NCI-H1436 (cell line): Measurements from ENCODE around the gene MIS18BP1.
"Not testable (repeated sequence)": the region's sequence is repeated elsewhere in the genome, so short reads cannot be mapped to it uniquely, and the experiment has no call there.

ENCODE experiments used
- DNase-seq: peaks from one replicate; lab custom pipeline; 2025; lab: John Stamatoyannopoulos, UW

Gene MIS18BP1

DNA sequence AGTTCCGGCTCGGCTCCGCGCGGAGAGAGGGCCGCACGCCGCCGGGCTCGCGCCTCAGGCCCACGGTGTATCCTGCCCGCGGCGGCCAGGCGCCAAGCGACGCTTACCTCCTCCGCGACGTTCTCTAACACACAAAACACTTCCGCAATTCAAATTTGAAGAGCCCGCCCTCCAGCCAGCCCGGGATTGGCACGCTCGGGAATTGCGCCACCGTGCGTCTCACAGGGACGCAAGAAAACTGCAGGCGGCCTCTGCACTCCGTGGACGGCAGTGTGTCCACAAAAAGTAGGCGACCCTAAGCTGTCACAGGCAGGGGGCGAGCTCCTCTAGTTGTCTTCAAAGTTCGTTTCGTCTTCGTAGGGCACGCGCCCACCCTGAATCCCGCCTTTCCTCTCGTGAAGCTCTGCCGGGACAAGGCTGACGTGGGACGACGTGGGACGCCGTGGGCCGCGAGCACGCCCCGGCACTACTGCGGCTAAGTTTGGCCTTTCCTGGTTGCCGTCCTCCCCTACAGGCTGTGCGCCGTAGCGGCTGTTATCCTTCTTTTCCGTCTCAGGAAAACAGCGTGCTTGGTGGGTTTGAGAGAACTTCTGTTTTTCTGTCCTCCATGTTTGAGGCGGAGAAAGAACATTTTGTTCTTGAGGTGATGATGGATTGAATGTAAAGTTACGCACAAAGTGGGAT lies at the start of gene MIS18BP1:
Gene MIS18BP1 (minus strand): TSS at position 133 of the 684 bp plus-strand sequence. CDS start 5,916 bp downstream, outside the sequence.
- DNase-seq = peak; percentile 95

GRCh38 chr14:45298423-45299117 lies 45.6 kb upstream of the MIS18BP1 start:
- DNase-seq = no peak

GRCh38 chr14:45294796-45295195 lies 41.8 kb upstream of the MIS18BP1 start:
- not testable (repeated sequence) for DNase-seq

GRCh38 chr14:45290547-45290946 lies 37.5 kb upstream of the MIS18BP1 start:
- DNase-seq = no peak

GRCh38 chr14:45287610-45288009 lies 34.6 kb upstream of the MIS18BP1 start:
- no peak for DNase-seq

DNA sequence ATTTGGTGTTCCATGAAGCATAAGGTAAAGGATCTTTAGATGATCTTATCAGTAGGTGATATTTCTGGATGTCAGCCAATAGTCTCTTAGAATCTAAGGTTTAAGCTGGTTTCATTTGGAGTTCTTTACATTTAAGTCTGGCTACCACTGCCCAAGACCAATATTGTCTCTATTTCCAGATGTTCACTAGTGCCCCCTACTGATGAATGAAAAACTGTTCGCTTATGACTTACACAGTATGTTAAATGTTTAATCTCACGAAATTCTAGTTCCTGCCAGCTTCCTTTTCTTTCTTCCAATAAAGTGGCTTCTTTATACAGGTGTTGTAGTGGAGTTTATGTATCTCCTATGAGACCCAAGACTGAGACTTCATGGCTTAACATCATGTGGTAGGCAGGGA lies 31.8 kb upstream of the MIS18BP1 start:
- no peak for DNase-seq

DNA sequence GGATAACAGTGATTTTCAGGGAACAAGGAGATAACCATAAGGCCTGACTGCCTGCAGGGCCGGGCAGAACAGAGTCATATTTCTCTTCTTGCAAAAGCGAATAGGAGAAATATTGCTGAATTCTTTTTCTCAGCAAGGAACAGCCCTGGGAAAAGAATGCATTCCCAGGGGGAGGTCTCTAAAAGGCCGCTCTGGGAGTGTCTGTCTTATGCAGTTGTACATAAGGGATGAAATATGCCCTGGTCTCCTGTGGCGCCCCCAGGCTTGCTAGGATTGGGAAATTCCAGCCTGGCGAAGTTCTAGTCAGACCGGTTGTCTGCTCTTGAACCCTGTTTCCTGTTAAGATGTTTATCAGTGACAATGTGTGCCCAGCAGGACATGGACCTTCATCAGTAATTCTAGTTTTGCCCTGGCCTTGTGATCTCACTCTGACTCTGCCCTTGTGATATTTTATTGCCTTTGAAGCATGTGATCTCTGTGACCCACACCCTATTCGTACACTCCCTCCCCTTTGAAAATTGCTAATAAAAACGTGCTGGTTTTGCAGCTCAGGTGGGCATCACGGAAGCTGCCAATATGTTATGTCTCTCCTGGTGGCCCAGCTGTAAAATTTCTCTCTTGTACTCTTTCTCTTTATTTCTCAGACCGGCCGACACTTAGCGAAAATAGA lies 28.9 kb upstream of the MIS18BP1 start:
- not testable (repeated sequence) for DNase-seq

GRCh38 chr14:45271858-45272537 lies 19.0 kb upstream of the MIS18BP1 start:
- DNase-seq = no peak

DNA sequence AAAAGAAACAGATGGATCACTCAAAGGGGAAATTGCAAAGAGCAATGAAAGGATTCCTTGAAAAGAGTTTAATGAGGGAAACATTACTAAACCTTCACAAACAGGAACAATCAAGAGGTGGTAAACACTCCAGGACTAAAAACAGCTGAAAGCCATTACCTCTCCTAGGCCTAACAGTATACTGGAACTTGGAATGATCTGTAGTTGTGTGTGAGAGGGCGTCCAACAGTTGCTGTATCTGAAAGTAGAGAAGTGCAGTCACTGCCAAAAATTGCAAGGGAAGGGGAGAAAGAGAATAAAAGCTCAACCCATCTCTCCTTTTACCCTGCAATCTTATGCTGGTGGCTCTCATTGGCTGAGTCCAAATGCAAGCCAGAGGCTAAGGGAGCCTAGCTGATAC lies 17.0 kb upstream of the MIS18BP1 start:
- DNase-seq = no peak

- DNase-seq = no peak
Observed at GRCh38 chr14:45267071-45267470, 14.1 kb upstream of the MIS18BP1 start.

- no peak for DNase-seq
Observed at GRCh38 chr14:45262637-45263036, 9.6 kb upstream of the MIS18BP1 start.

DNA sequence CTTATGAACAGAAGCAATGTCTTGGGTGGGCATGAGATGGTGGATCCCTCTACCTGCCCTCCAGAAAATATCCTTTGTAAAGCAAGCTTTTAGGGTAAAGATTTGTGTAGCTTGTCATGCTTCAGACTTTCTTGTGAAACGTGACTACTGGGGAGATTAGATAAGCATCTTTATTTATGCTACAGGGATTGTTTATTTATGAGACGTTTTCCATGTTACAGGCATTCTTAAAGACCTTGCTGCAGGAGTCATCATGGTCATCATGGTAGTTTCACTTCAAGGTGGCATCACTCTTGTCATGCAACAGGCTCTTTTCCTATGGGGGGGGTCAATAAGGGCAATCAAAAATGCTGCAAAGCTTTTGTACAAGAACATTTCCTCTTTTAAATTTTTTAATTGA lies 8.2 kb upstream of the MIS18BP1 start:
- DNase-seq = no peak

DNA sequence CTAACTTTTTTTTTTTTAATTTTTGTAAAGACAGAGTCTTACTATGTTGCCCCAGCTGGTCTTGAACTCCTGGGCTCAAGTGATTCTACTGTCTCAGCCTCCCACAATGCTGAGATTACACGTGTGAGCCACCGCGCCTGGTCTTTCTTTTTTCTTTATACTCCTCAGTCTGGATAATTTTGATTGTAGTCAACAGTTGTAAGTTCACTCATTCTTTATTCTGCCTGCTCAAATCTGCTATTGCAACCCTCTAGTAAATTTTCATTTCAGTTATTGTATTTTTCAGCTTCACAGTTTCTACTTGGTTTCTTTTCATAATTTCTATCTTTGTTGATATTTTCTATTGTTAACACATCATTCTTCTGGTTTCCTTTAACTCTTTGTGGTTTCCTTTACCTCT lies 5.8 kb upstream of the MIS18BP1 start:
- DNase-seq = no peak

- DNase-seq = no peak
Observed at GRCh38 chr14:45258073-45258472, 5.1 kb upstream of the MIS18BP1 start.

DNA sequence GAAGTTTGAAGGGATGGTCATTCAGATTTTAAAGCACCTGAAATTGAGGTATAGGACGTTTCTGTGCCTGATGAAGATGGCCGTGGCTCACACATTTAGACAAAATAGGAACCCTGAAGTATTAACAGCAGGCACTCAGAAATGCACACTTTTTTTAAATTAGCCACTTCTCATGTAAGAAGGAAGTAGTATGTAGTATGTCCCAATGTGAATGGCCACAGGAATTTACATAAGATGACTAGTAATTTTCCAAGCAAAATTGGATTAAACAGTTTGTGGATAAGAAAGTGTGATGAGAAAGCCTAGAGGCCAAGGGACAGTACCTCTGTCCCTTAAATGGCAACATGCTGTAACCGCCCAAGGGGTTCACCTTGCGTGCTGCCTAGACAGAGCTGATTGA lies 1.8 kb upstream of the MIS18BP1 start:
- no peak for DNase-seq

DNA sequence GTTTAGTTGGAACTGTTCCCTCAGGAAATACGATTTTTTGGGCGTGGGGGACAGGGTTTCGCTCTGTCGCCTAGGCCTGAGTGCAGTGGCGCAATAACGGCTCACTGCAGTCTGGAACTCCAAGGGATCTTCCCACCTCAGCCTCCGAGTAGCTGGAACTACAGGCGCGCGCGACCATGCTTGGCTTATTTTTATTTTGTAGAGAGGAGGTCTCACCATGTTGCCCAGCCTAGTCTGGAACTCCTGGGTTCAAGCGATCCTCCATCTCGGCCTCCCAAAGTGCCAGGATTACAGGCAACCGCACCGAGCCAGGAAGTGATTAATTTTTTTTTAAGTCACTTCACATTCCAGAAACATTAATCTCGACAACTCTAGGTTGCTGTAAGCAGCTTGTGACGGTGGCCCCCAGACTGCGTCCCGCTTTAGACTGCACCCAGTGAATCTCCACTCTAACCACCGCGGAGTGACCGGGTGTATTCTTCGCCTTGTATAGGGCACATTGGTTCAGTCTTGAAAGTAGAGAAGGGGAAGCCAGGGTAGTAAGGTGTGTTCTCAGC lies 830 bp upstream of the MIS18BP1 start:
- no peak for DNase-seq

- no peak for DNase-seq
Observed at GRCh38 chr14:45252366-45253069, 484 bp downstream of the MIS18BP1 start.

DNA sequence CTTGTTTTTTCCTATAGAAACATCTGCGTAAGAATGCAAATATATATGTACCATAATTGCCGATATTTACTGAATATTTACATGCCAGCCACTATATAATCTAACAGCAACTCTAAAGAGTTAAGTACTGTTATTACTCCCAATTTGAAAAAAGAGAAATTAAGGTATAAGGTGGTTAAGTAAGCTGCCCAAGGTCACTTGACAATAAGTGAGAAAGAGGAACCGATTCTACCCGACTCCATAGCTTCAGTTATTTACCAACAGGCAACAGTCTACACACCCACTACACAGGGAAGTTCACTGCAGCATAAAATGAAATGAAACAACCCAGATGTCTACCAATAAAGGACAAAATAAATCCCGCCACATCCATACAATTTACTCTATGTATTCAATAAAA lies 1.1 kb downstream of the MIS18BP1 start:
- no peak for DNase-seq

DNA sequence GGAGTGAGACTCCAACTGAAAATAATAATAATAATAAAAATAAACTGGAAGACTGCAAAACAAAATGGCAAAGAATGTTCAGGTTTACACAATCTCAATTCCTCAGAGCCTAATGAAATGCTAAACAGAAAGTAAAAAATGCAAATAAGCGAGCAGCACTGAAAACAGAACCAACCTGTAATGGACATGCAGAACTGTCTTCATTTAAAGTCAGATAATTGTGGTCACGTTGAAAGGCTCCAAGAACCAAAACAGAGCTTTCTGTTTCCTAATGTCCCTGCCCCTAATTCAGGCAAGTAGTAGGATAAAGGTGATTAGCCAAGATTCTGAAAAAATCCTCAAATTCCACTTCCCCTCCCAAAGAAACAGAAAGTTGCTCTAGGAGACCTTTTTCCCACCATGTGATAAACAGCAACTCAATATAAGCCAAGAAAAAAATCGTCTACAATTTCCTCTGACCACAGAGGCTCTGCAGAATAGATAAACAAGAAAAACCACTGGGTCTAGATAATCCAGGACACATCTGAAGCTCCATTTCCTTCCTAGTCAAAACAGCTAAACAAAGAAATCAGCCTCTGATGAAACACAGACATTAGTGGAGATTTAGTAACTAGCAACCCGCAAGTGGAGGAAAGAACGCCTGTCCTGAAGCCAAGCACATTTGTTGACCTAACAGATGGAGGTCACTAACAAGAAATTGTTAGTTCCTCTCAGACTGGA lies 3.0 kb downstream of the MIS18BP1 start:
- DNase-seq = no peak

- no peak for DNase-seq
Observed at GRCh38 chr14:45247427-45247826, 5.6 kb downstream of the MIS18BP1 start.

DNA sequence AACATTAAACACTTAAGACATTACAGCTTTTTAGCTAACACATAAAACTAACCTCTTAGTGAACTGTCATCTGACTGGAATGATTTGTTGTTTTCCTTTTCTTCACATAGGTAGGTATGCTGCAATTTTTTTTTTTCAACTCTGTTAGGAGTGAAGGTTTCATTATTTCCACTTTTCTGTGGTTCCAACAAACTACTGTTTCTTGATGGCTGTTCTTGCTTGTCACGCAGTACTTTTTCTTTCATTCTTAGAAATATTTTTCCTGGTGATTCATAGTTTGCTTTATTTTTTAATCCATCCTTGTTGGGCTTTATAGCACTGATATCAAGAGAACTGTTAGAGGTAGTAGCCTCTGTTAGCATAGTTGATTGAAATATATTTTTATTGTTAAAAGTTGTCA lies 6.3 kb downstream of the MIS18BP1 start:
- DNase-seq = no peak
